Measurements from ENCODE around the gene METTL25B. TPM values are rescaled to one million over a fixed set of nuclear protein-coding genes. Genes with fewer than 3 reads are reported as not detected.

The METTL25B gene
- total and polyA plus RNA-seq, 2 of the 13 experiments (the other 11 are each of a cell fraction or from before 2014, with no cell fraction given): 11.9 to 24.0 TPM

DNA sequence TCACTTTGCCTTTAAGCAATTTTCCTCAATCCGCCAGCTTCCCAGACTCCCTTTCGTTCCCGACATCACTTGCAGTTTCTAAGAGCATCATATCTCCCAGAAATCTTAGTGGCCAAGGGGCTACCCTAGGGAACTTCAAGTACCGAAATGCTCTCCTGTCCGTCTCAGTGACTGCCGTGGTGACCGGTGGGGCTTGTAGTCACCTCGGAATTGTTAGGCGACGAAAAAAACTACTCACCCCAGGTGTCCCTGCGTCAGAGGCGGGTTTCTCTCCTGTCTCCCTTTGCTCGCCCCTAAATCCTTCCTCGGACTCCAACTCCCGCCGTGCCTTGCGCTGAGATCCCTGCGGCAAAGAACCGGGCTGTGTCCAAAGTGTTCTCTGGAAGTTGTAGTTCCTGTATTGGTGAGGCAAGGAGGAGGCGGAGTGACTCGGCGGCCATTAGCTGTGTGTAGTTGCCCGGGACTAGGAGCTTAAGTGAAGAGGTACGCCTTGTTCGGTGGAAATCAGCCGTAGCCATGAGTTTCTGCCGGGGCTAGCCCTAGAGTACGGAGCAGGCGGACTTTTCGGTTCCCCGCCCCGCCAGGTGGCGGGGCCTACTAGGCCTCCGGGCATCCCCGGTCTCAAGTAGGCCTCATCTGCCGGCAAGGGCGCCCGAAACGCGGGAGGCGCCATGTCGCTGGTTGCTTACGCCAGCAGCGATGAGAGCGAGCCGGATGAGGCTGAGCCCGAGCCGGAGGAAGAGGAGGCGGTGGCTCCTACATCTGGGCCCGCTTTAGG is 39.0 kb downstream of the METTL25B start, which contains the start of gene PRCC (continued):
- peak; percentile 88 for TF ChIP-seq CREB1 (IDR thresholded peaks at IDR 0.05)
- TF ChIP-seq CREB1 (CRISPR knock-in tag; IDR thresholded peaks at IDR 0.05): peak; percentile 96
- no peak for TF ChIP-seq PPARG (CRISPR knock-in tag; conservative IDR thresholded peaks at IDR 0.05)
- TF ChIP-seq KLF12 (CRISPR knock-in tag; IDR thresholded peaks at IDR 0.05; ENCODE audit: borderline replicate concordance): no peak
- peak; percentile 37; the same call in 1 of the 2 replicates for TF ChIP-seq KLF11 (CRISPR knock-in tag; IDR thresholded peaks at IDR 0.05)
- TF ChIP-seq FOXA1 (IDR thresholded peaks at IDR 0.05): no peak
- TF ChIP-seq FOXA1 (CRISPR knock-in tag; IDR thresholded peaks at IDR 0.05): 0 out of 2 replicates have a peak, but pooled peaks have one; percentile 10
- TF ChIP-seq ZNF446 (CRISPR knock-in tag; IDR thresholded peaks at IDR 0.05): 0 out of 2 replicates have a peak, but pooled peaks have one; percentile 42
- TF ChIP-seq, protein P1, sequence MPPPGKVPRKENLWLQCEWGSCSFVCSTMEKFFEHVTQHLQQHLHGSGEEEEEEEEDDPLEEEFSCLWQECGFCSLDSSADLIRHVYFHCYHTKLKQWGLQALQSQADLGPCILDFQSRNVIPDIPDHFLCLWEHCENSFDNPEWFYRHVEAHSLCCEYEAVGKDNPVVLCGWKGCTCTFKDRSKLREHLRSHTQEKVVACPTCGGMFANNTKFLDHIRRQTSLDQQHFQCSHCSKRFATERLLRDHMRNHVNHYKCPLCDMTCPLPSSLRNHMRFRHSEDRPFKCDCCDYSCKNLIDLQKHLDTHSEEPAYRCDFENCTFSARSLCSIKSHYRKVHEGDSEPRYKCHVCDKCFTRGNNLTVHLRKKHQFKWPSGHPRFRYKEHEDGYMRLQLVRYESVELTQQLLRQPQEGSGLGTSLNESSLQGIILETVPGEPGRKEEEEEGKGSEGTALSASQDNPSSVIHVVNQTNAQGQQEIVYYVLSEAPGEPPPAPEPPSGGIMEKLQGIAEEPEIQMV (CRISPR knock-in tag; IDR thresholded peaks at IDR 0.05; ENCODE audit: low read depth): no peak

DNA sequence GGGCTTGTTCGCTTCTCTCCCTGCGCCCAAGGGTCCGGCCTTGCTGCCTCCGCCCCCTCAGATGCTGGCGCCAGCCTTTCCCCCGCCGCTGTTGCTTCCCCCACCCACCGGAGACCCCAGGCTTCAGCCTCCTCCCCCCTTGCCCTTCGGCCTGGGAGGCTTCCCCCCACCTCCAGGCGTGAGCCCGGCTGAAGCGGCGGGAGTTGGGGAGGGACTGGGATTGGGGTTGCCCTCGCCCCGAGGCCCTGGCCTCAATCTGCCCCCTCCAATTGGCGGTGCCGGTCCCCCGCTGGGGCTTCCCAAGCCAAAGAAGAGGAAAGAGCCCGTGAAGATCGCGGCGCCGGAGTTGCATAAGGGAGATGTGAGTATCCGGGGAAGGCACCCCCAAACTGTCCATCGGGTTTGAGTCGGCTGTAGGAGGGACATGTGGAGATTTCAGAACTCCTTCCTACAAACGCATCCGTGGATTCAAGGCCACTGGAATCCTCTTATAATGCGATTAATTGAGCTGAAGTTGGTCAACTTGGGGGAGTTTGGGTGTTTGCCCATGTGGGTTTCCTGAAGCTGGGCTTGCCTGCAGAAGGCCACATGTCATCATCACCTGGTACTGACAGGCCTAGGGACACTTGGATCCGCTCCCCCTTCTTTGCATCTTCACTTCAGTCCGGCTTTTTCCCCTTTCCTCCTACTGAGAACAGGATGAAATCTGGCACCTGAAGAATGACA is 39.8 kb downstream of the METTL25B start:
- FAIRE-seq (no peak), ATAC-seq (peak; percentile 16), DNase-seq (ENCODE audit: low spot score) (no peak)
- no peaks in the 10 kb centered on the region for H3K9me3 ChIP-seq (ENCODE audit: low read length)
- ChIA-PET POLR2A (interaction anchor here (0.8 to 6.5 kb wide), 18 partner anchors 8 to 107 kb away, joined by 3 to 125 read pairs (median 4); partner anchors contain the start of genes HDGF, ISG20L2, METTL25B and MRPL24), CTCF (ENCODE audit: low intra/inter-chr PET ratio, low total read pairs) (no interaction called here)
- H3K36me3 ChIP-seq (replicated peaks in 1 of 2; ENCODE audit: control insufficient read depth in 1 of 2, insufficient read depth in 2 of 2, low read length in 2 of 2): peaks cover 3 to 25% of the 10 kb centered on the region in 2 experiments; a peak in 1 of 5 replicates
- 0% methylated on average over 16 of the region's 31 CpGs for WGBS (ENCODE audit: low lambda C conversion rate)
- TSS peak; percentile 71 for BruUV-seq (replicated peaks)
- no peak overlapping the region for H2AFZ ChIP-seq (ENCODE audit: low read length)
- peak overlapping the region; percentile 85 for H3K4me2 ChIP-seq (ENCODE audit: low read depth, low read length)
- H4K20me1 ChIP-seq (ENCODE audit: insufficient read depth, low read length): peaks cover 5% of the 10 kb centered on the region; the same call in 1 of the 2 replicates
- H3K4me3 ChIP-seq (replicated peaks in 1 of 3; ENCODE audit: insufficient read depth in 1 of 3, low read depth in 2 of 3, low read length in 3 of 3): peak overlapping the region; percentile 85 to 100 (median 92)
- H3K9ac ChIP-seq (ENCODE audit: insufficient read depth, low read depth, low read length): peak overlapping the region; percentile 96
- H3K27me3 ChIP-seq (ENCODE audit: control insufficient read depth in 1 of 2, insufficient read depth in 2 of 2, low read length in 2 of 2): no peaks in the 10 kb centered on the region; a peak in 1 of 5 replicates
- H3K79me2 ChIP-seq (ENCODE audit: insufficient read depth, low read length): peaks cover 59% of the 10 kb centered on the region
- in situ Hi-C loops (cut with HindIII; ENCODE audit: extremely low pct_ligation_motif_present, low pct_unique_long_range_greater_than_20kb) (loop anchor here (5.0 kb wide), 1 partner anchor 41 kb away; the partner anchor contains the start of genes ISG20L2 and METTL25B), intact Hi-C loops (cut with micrococcal nuclease; ENCODE audit: unreplicated experiment) (loop anchor here (1.0 kb wide), 3 partner anchors 17 to 42 kb away; partner anchors contain the start of genes HDGF and MRPL24)
- H3K27ac ChIP-seq (ENCODE audit: extremely low read length, insufficient read depth, low read length): peak overlapping the region; percentile 84
- H3K4me1 ChIP-seq (ENCODE audit: insufficient read depth, low read length): peaks cover 57% of the 10 kb centered on the region
- TF ChIP-seq, protein P2, sequence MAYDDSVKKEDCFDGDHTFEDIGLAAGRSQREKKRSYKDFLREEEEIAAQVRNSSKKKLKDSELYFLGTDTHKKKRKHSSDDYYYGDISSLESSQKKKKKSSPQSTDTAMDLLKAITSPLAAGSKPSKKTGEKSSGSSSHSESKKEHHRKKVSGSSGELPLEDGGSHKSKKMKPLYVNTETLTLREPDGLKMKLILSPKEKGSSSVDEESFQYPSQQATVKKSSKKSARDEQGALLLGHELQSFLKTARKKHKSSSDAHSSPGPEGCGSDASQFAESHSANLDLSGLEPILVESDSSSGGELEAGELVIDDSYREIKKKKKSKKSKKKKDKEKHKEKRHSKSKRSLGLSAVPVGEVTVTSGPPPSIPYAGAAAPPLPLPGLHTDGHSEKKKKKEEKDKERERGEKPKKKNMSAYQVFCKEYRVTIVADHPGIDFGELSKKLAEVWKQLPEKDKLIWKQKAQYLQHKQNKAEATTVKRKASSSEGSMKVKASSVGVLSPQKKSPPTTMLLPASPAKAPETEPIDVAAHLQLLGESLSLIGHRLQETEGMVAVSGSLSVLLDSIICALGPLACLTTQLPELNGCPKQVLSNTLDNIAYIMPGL (CRISPR knock-in tag; IDR thresholded peaks at IDR 0.05; ENCODE audit: borderline replicate concordance in 1 of 2, low read depth in 1 of 2): no peak; a peak in 1 of 4 replicates
- TF ChIP-seq SIN3A (IDR thresholded peaks at IDR 0.05; ENCODE audit: borderline replicate concordance, low read depth, low read length) (peak; percentile 66; the same call in 1 of the 2 replicates), KDM5A (IDR thresholded peaks at IDR 0.05; ENCODE audit: borderline replicate concordance, low read length) (peak; percentile 35), MEIS2 (CRISPR knock-in tag; IDR thresholded peaks at IDR 0.05) (0 out of 2 replicates have a peak, but pooled peaks have one; percentile 48), POLR2A (IDR thresholded peaks at IDR 0.05; ENCODE audit: insufficient read depth in 1 of 2, low read depth in 2 of 2, low read length in 2 of 2) (peak in 1 of 2 experiments; percentile 15; a peak in 1 of 4 replicates), KAT7 (CRISPR knock-in tag; IDR thresholded peaks at IDR 0.05; ENCODE audit: borderline replicate concordance) (peak; percentile 66; the same call in 1 of the 2 replicates), SNAI1 (CRISPR knock-in tag; IDR thresholded peaks at IDR 0.05; ENCODE audit: borderline replicate concordance) (no peak)

Data from HepG2 (cell line).